GM23248 (cell line): ENCODE measurements around the gene ACVR1B. TPM values are rescaled to one million over a fixed set of nuclear protein-coding genes. Genes with fewer than 3 reads are reported as not detected.

ENCODE experiments used
- DNase-seq: peaks from one replicate; pipeline ENCODE4 v3.0.0-alpha.2; 2015
- H2AFZ ChIP-seq: fragments of 200-600 bp; sonication (generic); 2 replicates; pipeline ENCODE4 v1.6.1; 2016; ENCODE audit warnings: antibody characterized with exemption
- H3F3A ChIP-seq: fragments of 200-600 bp; sonication (generic); 2 replicates; pipeline ENCODE4 v1.6.1; 2016; ENCODE audit warnings: mild to moderate bottlenecking, antibody characterized with exemption, mixed run types; ENCODE audit not compliant: insufficient read depth
- H3K27ac ChIP-seq: fragments of 200-600 bp; sonication (generic); 2 replicates; pipeline ENCODE4 v1.5.1; 2016; ENCODE audit warnings: mild to moderate bottlenecking
- H3K27me3 ChIP-seq: fragments of 200-600 bp; sonication (generic); replicated peaks from 2 replicates; pipeline ENCODE4 v1.6.1; 2016; ENCODE audit warnings: mild to moderate bottlenecking; ENCODE audit not compliant: insufficient read depth
- H3K36me3 ChIP-seq: fragments of 200-600 bp; sonication (generic); 2 replicates; pipeline ENCODE4 v1.6.1; 2016; ENCODE audit warnings: low read depth, mild to moderate bottlenecking
- H3K4me1 ChIP-seq: fragments of 200-600 bp; sonication (generic); 2 replicates; pipeline ENCODE4 v1.6.1; 2016; ENCODE audit warnings: mild to moderate bottlenecking; ENCODE audit not compliant: insufficient read depth
- H3K4me2 ChIP-seq: fragments of 200-600 bp; sonication (generic); one replicate; pipeline ENCODE4 v1.6.1; 2016; ENCODE audit warnings: mild to moderate bottlenecking; ENCODE audit not compliant: unreplicated experiment
- H3K4me3 ChIP-seq: fragments of 200-600 bp; sonication (generic); 2 replicates; pipeline ENCODE4 v1.5.1; 2016; ENCODE audit warnings: mild to moderate bottlenecking
- H3K79me2 ChIP-seq: fragments of 200-600 bp; sonication (generic); 2 replicates; pipeline ENCODE4 v1.6.1; 2016; ENCODE audit warnings: mild to moderate bottlenecking; ENCODE audit not compliant: insufficient read depth
- H3K9ac ChIP-seq: fragments of 200-600 bp; sonication (generic); 2 replicates; pipeline ENCODE4 v1.6.1; 2016; ENCODE audit warnings: mild to moderate bottlenecking
- H3K9me2 ChIP-seq: fragments of 200-600 bp; sonication (generic); 2 replicates; pipeline ENCODE4 v1.6.1; 2016; ENCODE audit warnings: mixed run types, mild to moderate bottlenecking, moderate library complexity; ENCODE audit not compliant: insufficient read depth
- H3K9me3 ChIP-seq: fragments of 200-600 bp; sonication (generic); one replicate; pipeline ENCODE4 v1.6.1; 2017; ENCODE audit warnings: low read depth
- H4K20me1 ChIP-seq: fragments of 200-600 bp; sonication (generic); 2 replicates; pipeline ENCODE4 v1.6.0; 2016; ENCODE audit not compliant: insufficient read depth
- EZH2 ChIP-seq: fragments of 200-600 bp; sonication (generic); IDR thresholded peaks from 2 replicates; pipeline ENCODE4 v1.6.1; 2018; ENCODE audit warnings: antibody characterized with exemption, mild to moderate bottlenecking; ENCODE audit not compliant: insufficient read depth, poor library complexity, severe bottlenecking
- EZH2phosphoT487 ChIP-seq: fragments of 200-600 bp; sonication (generic); IDR thresholded peaks from 2 replicates; pipeline ENCODE4 v1.6.1; 2018; ENCODE audit warnings: antibody characterized with exemption, moderate library complexity, mild to moderate bottlenecking, low read depth; ENCODE audit not compliant: insufficient read depth
- WGBS, 2 experiments: methylation state at CpG; one replicate each; pipeline ENCODE4 v1.1.6; 2015 to 2017; ENCODE audit warnings: low lambda C conversion rate in 2 of 2, low coverage in 1 of 2; ENCODE audit errors: missing lambda C conversion rate in 2 of 2; 5-methylcytosine and 5-hydroxymethylcytosine counted together
- in situ Hi-C: fragments of 300-500 bp; cut with MboI; formaldehyde crosslinking; loops from 2 replicates; pipeline ENCODE4 v1.15.0; 2020
- polyA plus RNA-seq: library from polyadenylated mRNA; unstranded; fragments of >200 nt; fragmentation: Nextera tagmentation; extraction: Ambion mirVana; gene quantifications from 2 replicates; pipeline ENCODE4 v1.2.1, GENCODE V29; 2016
- total RNA-seq: library from RNA; depleted of rRNA; stranded (reverse); fragments of >200 nt; shearing (Covaris generic); gene quantifications from 2 replicates; pipeline ENCODE4 v1.2.3, GENCODE V29; 2014

Gene ACVR1B
- total and polyA plus RNA-seq, 2 experiments from 2014 or later, result 2.8 to 17.0 TPM

- in situ Hi-C loops, result no loop called here
- Histone ChIP-seq H3K9ac (peak overlapping the region; percentile 83), H3F3A (peaks cover 32% of the 10 kb centered on the region), H3K79me2 (peaks cover 38% of the 10 kb centered on the region), H3K36me3 (no peaks in the 10 kb centered on the region), H3K4me1 (peaks cover 55% of the 10 kb centered on the region), H3K27ac (peak overlapping the region; percentile 97), H2AFZ (peak overlapping the region; percentile 84), H3K9me2 (no peaks in the 10 kb centered on the region), H3K4me2 (peak overlapping the region; percentile 84), H4K20me1 (no peaks in the 10 kb centered on the region), H3K27me3 (no peaks in the 10 kb centered on the region), H3K9me3 (no peaks in the 10 kb centered on the region), H3K4me3 (peak overlapping the region; percentile 82)
- no peak for DNase-seq
- no peak for TF ChIP-seq EZH2phosphoT487
- no peak for TF ChIP-seq EZH2
- WGBS, 2 experiments, result 9 to 18% methylated on average over 8 to 23 of the region's 23 CpGs
These were observed 44.9 kb upstream of the ACVR1B start for GRCh38 chr12:51906430-51907082.

GRCh38 chr12:51907083-51907855, 44.2 kb upstream of the ACVR1B start, which contains the start of gene ACVRL1:
Gene ACVRL1, plus strand, starts transcription at chr12:51907504. Its CDS starts 4,971 bp downstream, at chr12:51912475.
- H3K4me1 ChIP-seq, result peaks cover 59% of the 10 kb centered on the region
- peaks cover 44% of the 10 kb centered on the region for H3K79me2 ChIP-seq
- no peaks in the 10 kb centered on the region for H4K20me1 ChIP-seq
- no peaks in the 10 kb centered on the region for H3K9me3 ChIP-seq
- H3K9ac ChIP-seq, result peak within 1 kb of the TSS; percentile 83
- TF ChIP-seq EZH2 (no peak), EZH2phosphoT487 (no peak)
- H3K4me3 ChIP-seq, result peak within 1 kb of the TSS; percentile 82
- no peaks in the 10 kb centered on the region for H3K9me2 ChIP-seq
- 0 to 2% methylated on average over 43 to 51 of the region's 74 CpGs for WGBS, 2 experiments
- H3K27ac ChIP-seq, result peak within 1 kb of the TSS; percentile 97
- peak within 1 kb of the TSS; percentile 84 for H2AFZ ChIP-seq
- H3K27me3 ChIP-seq, result no peaks in the 10 kb centered on the region
- in situ Hi-C loops, result no loop called here
- DNase-seq, result peak; percentile 51
- no peaks in the 10 kb centered on the region for H3K36me3 ChIP-seq
- peaks cover 32% of the 10 kb centered on the region for H3F3A ChIP-seq
- H3K4me2 ChIP-seq, result peak within 1 kb of the TSS; percentile 84

DNA sequence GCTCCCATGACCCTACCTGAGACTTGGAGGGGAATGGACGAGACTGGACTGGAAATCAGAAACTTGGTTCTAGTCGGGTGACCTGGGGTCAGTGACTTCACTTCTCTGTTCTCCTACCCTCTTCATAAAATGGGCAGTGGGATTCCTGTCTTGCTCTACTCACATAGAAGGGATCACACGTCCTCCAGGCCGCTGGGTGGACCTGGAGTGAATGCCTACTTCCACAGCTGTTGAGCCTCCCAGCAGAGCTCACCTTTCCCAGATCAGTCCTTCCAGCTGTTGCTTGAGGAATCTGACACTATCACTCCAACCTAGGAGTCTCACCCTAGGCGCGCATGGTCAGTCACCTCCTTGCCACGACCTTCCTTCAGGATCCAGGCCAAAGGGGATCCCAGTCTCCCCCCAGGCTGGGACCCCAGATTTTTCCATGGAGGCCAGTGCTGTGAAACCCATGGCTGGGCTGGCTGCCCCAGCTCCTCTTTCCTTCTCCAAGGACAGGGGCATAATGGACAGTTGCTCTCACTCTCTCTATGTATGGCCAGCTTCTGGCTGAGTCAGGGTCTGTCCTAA, 43.6 kb upstream of the ACVR1B start:
- WGBS, 2 experiments, result 10 to 18% methylated on average over 7 of the region's 7 CpGs
- in situ Hi-C loops, result no loop called here

DNA sequence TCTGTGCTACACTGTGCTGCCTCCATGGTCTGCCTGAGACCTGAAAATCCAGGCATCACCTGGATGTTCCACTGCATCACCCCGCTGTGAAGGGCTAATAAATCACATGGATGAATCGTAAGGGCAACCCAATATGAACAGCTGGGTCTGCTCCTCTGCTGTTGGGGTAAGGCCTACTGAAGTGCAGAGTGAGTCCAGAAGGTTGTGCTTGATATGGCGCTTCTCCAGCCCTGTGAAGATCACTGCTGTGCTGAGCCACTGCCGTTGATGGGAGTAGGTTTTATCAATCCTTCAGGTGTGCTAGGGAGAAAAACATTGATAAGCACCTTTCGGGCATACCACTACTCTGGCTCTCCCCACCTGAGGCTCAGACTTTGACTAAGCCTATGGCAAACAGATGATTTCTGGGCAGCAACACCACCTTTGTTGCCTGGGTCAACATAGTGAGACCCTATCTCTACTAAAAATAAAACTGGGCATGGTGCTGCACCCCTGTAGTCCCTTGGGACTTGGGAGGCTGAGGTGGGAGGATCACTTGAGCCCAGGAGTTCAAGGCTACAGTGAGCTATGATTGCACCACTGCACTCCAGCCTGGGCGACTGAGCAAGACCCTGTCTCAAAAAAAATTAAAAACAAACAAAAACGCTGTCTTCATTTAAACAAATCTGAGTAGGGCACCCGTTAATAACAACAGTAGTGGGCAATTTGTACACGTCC, 42.5 kb upstream of the ACVR1B start:
- no peak overlapping the region for H2AFZ ChIP-seq
- no peaks in the 10 kb centered on the region for H3K36me3 ChIP-seq
- H3K27ac ChIP-seq, result no peak overlapping the region
- no peaks in the 10 kb centered on the region for H3K9me2 ChIP-seq
- no peak overlapping the region for H3K9ac ChIP-seq
- in situ Hi-C loops, result no loop called here
- H3K4me3 ChIP-seq, result peak overlapping the region; percentile 82
- H3K4me1 ChIP-seq, result peaks cover 60% of the 10 kb centered on the region
- H3F3A ChIP-seq, result peaks cover 30% of the 10 kb centered on the region
- TF ChIP-seq EZH2, result no peak
- TF ChIP-seq EZH2phosphoT487, result no peak
- WGBS, 2 experiments, result 68 to 71% methylated on average over 9 of the region's 9 CpGs
- no peaks in the 10 kb centered on the region for H4K20me1 ChIP-seq
- H3K4me2 ChIP-seq, result peak overlapping the region; percentile 84
- H3K9me3 ChIP-seq, result no peaks in the 10 kb centered on the region
- H3K27me3 ChIP-seq, result no peaks in the 10 kb centered on the region
- DNase-seq, result no peak
- H3K79me2 ChIP-seq, result peaks cover 48% of the 10 kb centered on the region

More for the DNA sequence above, 43.6 kb upstream of the ACVR1B start:
- Histone ChIP-seq H3K4me2 (peak overlapping the region; percentile 84), H3K4me3 (peak overlapping the region; percentile 82), H3K27me3 (no peaks in the 10 kb centered on the region), H3K27ac (no peak overlapping the region), H3F3A (peaks cover 32% of the 10 kb centered on the region), H3K9me3 (no peaks in the 10 kb centered on the region), H3K36me3 (no peaks in the 10 kb centered on the region), H2AFZ (peak overlapping the region; percentile 84), H3K9me2 (no peaks in the 10 kb centered on the region), H3K4me1 (peaks cover 62% of the 10 kb centered on the region), H4K20me1 (no peaks in the 10 kb centered on the region), H3K79me2 (peaks cover 48% of the 10 kb centered on the region), H3K9ac (peak overlapping the region; percentile 83)
- no peak for DNase-seq
- no peak for TF ChIP-seq EZH2
- no peak for TF ChIP-seq EZH2phosphoT487
